Measurements from ENCODE around the gene DGKI.

DGKI gene

DNA sequence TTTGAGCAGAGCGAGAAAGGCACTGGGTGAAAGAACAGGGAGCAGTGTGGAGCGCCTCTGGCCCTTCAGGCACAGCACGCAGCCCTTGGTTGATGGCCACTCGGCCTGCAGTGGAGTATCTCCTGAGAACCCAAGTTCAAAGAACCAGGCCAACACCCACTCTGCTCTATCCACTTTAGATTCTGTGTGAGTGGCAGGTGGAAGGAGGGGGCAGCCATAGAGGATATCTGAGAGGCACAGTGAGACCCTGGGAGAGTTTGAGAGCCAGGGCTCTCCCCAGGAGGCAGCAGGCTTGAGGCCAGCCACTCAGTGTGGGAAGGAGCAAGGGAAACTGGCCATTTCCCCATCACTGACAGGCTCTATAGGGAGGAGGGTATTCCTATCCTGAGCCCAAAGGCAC lies 450.7 kb downstream of the DGKI start:
- no peak for DNase-seq

GRCh38 chr7:137395420-137395819 lies 451.4 kb downstream of the DGKI start:
- DNase-seq, result no peak

- no peak for DNase-seq
Observed at GRCh38 chr7:137393570-137393969, 453.2 kb downstream of the DGKI start.

- DNase-seq, result no peak
Observed at GRCh38 chr7:137390076-137390475, 456.7 kb downstream of the DGKI start.

DNA sequence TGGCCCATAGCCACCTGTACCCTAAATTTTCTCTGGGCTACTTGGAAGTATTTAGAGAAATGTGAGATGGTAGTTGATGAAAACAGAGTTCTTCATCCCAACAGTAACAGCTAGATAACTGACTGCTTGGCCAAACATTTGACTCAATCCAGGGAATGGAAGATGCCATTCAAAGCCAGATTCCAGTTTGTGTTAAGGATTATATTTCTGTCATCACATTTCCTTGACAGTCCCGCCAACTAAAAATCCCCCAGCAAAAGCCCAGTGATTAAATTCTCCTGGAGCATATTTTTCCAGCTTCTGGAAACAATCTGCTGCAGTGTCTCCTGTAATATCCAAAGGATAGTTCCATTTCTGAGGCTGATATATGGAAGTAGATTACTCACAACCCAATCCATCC lies 457.9 kb downstream of the DGKI start:
- peak; percentile 42 for DNase-seq

DNA sequence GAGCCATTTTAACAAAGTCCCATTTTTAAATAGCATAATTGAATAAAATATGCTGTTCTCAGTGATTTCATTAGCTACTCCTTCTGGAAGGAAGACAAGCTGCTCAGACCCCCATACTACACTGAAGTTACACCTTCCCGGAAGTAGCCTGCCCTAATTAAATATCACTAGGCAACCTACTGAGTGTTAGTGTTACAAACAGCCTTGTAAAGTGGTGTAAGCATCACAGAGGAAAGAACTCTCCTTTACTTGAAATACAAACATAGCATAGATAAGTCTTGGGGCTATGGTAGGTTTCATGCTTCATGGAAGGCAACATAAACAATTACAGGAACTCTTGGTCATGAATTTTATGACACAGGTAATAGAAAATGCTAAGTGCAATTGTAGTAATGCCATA lies 459.8 kb downstream of the DGKI start:
- DNase-seq, result no peak

DNA sequence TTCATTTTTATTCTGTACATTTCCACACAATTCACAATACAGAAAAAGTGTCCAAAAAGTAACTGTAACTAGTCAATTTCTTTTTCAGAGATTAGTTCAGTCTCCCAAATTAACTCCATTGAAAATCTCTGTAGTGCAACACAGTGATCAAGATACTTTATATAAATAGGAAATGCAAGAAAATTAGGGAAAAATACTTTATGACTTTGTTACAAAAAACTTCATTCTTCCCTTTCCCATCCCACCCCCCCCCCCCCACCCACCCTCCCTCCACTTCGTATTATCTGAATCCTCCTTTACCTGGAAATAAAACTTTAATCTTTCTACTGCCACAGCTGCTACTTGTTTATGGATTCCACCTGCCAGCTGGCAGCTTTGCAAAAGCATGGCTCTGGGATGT lies 465.7 kb downstream of the DGKI start:
- no peak for DNase-seq

DNA sequence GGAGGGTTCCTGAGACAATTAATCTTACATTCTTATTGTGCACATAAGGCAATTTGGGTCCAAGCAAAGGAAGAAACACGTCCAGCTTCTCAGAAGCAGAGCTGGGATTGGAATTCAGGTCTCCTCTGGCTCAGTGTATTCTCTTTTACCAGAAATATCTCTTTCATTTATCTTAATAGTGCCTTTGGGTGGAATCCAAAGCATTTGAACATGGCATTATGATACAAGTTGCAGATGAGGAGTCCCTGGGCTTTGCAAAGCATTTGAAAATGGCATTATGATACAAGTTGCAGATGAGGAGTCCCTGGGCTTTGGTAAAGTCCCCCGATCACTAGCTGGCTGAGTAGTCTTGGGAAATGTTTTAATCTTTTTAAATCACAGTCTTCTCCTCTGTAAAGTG lies 473.3 kb downstream of the DGKI start:
- no peak for DNase-seq

GRCh38 chr7:137371616-137372015 lies 475.2 kb downstream of the DGKI start:
- DNase-seq, result no peak

DNA sequence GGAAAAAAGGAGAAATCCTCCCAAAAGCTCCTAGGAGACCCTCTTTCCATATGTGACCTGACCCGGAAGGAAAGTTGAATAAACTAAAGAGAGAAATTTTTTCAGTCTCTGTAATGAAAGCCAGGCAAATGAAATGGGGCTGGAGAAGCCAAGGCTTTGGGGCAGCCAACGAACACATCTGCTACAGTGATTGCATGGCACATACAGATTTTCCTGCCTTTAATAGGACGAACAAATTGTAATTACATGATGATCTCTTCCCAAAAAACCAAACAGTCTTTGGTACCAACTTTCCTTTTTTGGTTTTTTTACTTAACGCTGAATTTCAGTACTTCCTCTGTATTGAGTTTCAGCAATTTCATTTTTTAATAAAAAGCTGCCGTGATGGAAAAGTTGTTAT lies 479.8 kb downstream of the DGKI start:
- DNase-seq, result no peak

- DNase-seq, result no peak
Observed at GRCh38 chr7:137363683-137364082, 483.1 kb downstream of the DGKI start.

GRCh38 chr7:137360087-137360679 lies 486.6 kb downstream of the DGKI start:
- DNase-seq, result no peak

DNA sequence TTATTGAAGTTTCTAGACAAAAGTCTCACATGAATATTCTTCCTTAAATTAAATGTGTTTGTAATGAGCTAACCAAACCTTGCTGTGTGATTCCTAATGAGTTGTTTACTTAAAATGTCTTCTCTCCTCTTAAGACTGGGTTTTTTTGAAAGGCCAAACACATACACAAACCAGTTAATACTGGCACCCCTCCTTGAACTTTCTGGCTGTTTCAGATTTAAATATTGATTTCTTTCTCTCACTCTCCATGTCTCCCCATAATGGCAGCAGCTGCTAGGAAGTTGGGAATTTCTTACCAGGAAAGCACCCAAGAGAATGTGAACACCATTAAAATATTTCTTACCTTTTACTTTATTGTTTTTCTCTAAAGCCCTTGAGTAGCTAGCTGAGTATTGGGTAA lies 491.8 kb downstream of the DGKI start:
- no peak for DNase-seq

- peak; percentile 35 for DNase-seq
Observed at GRCh38 chr7:137354396-137354795, 492.4 kb downstream of the DGKI start.

- DNase-seq, result no peak
Observed at GRCh38 chr7:137351941-137352340, 494.8 kb downstream of the DGKI start.

GRCh38 chr7:137345799-137346449 lies 500.9 kb downstream of the DGKI start:
- DNase-seq, result no peak

DNA sequence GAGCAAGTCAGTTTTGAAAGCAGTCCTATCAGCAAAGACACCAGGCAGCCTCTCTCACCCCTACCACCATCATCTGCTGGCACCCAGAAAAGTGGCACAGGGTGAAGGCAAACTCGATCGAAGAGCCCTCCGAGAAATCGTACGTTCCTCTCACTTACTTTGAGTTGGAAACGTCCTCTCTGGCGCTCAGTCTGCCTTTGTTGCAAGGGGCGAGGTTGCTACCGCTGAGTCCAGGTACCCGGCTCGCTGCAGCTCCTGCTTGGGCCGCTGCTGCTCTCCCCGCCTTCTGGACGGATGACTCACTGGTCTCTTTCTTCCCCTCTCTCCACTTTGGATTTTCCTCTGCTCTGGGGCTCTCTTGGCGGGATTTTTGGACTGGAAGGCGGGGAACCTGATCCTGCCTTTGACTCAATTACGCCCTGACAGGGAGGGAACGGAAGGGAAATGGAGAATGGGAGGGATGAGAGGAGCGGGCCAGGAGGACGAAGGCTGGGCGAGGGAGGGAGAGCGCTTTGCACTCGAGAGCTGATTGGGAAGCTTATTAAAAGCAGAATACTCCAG lies 503.4 kb downstream of the DGKI start, which contains the start of gene PTN:
Gene PTN (minus strand): TSS at position 453 of the 561 bp plus-strand sequence. CDS start 88,760 bp downstream, outside the sequence.
- DNase-seq, result peak; percentile 73

DNA sequence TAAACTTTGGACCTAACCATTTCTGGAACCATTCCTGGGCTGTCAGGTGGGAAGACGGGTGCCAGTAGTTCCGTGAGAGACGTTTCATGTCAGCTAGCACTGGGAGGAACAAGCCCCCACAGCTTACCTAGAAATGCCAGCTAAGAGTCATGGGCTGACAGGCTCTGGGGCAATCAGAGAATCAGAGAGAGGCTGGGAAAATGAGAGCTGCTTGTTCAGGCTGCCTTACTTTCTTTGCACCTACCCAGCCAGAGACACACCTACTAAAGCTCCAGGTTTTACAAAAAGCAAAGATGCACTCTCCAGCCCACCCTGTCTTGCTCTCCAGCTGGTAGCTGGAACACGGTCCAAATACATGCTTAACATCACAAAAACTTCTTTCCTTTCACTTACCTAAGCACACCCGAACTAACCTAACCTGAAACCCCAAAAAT lies 503.9 kb downstream of the DGKI start:
- DNase-seq, result no peak

GRCh38 chr7:137342265-137342664 lies 504.5 kb downstream of the DGKI start:
- DNase-seq, result peak; percentile 9

DNA sequence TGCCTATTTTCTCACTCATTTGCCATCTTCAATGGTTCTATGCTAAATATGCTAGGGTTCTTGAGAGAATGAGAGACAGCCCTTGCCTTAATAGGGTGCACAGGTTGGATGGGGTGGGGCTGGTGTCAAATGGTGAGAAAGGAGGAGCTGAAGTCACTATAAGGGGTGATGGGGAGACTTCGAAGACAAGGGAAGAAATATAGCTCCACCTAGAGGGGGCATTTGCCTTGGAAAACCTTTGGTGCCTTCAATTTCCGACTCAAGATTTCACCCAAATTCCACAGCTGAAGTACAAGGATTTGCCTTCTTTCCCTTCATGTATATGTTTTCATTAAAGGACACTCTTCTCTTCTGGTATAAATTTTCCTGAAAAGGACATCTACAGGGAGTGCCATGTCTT lies 508.9 kb downstream of the DGKI start:
- no peak for DNase-seq

GRCh38 chr7:137335814-137336213 lies 511.0 kb downstream of the DGKI start:
- DNase-seq, result no peak

- no peak for DNase-seq
Observed at GRCh38 chr7:137331378-137331777, 515.4 kb downstream of the DGKI start.

All from fibroblast of skin of right quadriceps (primary cell).